ENCODE measurements around the gene BAZ2B. TPM values are rescaled to one million over a fixed set of nuclear protein-coding genes. Genes with fewer than 3 reads are reported as not detected.

The BAZ2B gene
- total and polyA plus RNA-seq, 10 donors: 5.6 to 158 (median 86.0) TPM

DNA sequence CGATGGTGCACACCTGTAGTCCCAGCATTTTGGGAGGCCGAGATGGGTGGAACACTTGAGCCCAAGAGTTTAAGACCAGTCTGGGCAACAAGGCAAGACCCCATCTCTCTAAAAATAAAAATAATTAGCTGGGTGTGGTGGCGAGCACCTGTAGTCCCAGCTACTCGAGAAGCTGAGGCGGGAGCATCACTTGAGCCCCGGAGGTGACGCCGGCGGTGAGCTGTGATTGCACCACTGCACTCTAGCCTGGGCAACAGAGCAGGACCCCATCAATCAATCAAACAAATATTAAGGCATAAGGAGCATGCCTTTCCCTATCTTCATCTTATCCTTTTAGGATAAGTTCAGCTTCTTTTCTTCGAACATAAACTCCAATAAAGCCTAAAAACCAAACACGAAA lies 330.9 kb downstream of the BAZ2B start:
- peak; percentile 79 for DNase-seq
- peak overlapping the region in 7 of 8 donors; percentile 74 to 96 (median 92) for H3K4me3 ChIP-seq
- no peaks in the 10 kb centered on the region for H3K27me3 ChIP-seq (replicated peaks in 1 of 7)
- no peak for TF ChIP-seq CTCF (IDR thresholded peaks at IDR 0.05 in 8 of 11, conservative IDR thresholded peaks at IDR 0.05 in 3 of 11)
- TF ChIP-seq POLR2A (IDR thresholded peaks at IDR 0.05): no peak
- no peak for TF ChIP-seq POLR2AphosphoS5 (IDR thresholded peaks at IDR 0.05)
- WGBS, 5 donors: 89 to 94% (median 92%) methylated on average over 11 of the region's 11 CpGs
- peaks cover 9 to 70% (median 42%) of the 10 kb centered on the region in 6 donors for H3K4me1 ChIP-seq
- peaks cover 0 to 22% (median 8%) of the 10 kb centered on the region in 6 donors for H3K36me3 ChIP-seq
- intact Hi-C loops (cut with DNase I; ENCODE audit: low total_unique reads): no loop called here
- no peaks in the 10 kb centered on the region for H3K9me3 ChIP-seq
- H3K27ac ChIP-seq: peak overlapping the region in 7 of 8 donors; percentile 74 to 94 (median 90)

- Histone ChIP-seq H3K27me3 (replicated peaks in 1 of 7) (no peaks in the 10 kb centered on the region), H3K4me1 (peaks cover 9 to 66% (median 41%) of the 10 kb centered on the region in 6 donors), H3K27ac (peak overlapping the region in 3 of 8 donors; percentile 2 to 61 (median 38)), H3K4me3 (no peak overlapping the region), H3K9me3 (no peaks in the 10 kb centered on the region), H3K36me3 (peaks cover 0 to 40% (median 12%) of the 10 kb centered on the region in 6 donors)
- WGBS, 5 donors: 76 to 83% (median 82%) methylated on average over 5 to 6 of the region's 6 CpGs
- no peak for TF ChIP-seq POLR2A (IDR thresholded peaks at IDR 0.05)
- TF ChIP-seq POLR2AphosphoS5 (IDR thresholded peaks at IDR 0.05): no peak
- TF ChIP-seq CTCF (IDR thresholded peaks at IDR 0.05 in 8 of 11, conservative IDR thresholded peaks at IDR 0.05 in 3 of 11): no peak
- no peak for DNase-seq
- intact Hi-C loops (cut with DNase I; ENCODE audit: low total_unique reads): no loop called here
Measured at GRCh38 chr2:159283529-159283928, 332.8 kb downstream of the BAZ2B start.

GRCh38 chr2:159281002-159281401 lies 335.3 kb downstream of the BAZ2B start:
- 94 to 99% (median 96%) methylated on average over 6 of the region's 6 CpGs for WGBS, 5 donors
- peaks cover 4 to 52% (median 32%) of the 10 kb centered on the region in 6 donors for H3K4me1 ChIP-seq
- no peak overlapping the region for H3K27ac ChIP-seq
- peaks cover 0 to 55% (median 12%) of the 10 kb centered on the region in 6 donors for H3K36me3 ChIP-seq
- intact Hi-C loops (cut with DNase I; ENCODE audit: low total_unique reads): no loop called here
- H3K4me3 ChIP-seq: no peak overlapping the region
- no peaks in the 10 kb centered on the region for H3K9me3 ChIP-seq
- no peak for TF ChIP-seq POLR2AphosphoS5 (IDR thresholded peaks at IDR 0.05)
- TF ChIP-seq POLR2A (IDR thresholded peaks at IDR 0.05): no peak
- TF ChIP-seq CTCF (IDR thresholded peaks at IDR 0.05 in 8 of 11, conservative IDR thresholded peaks at IDR 0.05 in 3 of 11): no peak
- no peaks in the 10 kb centered on the region for H3K27me3 ChIP-seq (replicated peaks in 1 of 7)
- DNase-seq: no peak

DNA sequence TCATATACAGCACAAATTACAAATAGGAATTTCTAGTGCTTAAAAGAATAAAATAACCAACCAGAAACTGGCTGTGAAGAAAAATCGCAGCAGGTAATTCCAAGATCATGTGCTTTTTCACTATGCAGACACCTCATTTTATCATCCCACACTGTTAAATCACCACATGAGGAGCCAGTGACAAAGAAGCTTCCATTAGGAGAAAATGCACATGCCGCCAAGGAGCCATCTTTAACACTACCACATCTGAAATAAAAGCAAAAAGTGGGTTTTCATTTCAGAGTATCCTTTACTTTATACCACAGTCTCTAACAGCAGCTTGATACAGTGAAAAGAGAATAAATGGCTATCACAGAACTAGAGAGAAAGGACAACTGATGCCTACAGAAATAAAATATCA lies 336.6 kb downstream of the BAZ2B start:
- no peaks in the 10 kb centered on the region for H3K9me3 ChIP-seq
- TF ChIP-seq POLR2AphosphoS5 (IDR thresholded peaks at IDR 0.05): no peak
- no peak for TF ChIP-seq CTCF (IDR thresholded peaks at IDR 0.05 in 8 of 11, conservative IDR thresholded peaks at IDR 0.05 in 3 of 11)
- no peak for TF ChIP-seq POLR2A (IDR thresholded peaks at IDR 0.05)
- 95 to 99% (median 98%) methylated on average over 2 of the region's 2 CpGs for WGBS, 5 donors
- H3K27me3 ChIP-seq (replicated peaks in 1 of 7): no peaks in the 10 kb centered on the region
- peaks cover 0 to 44% (median 22%) of the 10 kb centered on the region in 6 donors for H3K4me1 ChIP-seq
- intact Hi-C loops (cut with DNase I; ENCODE audit: low total_unique reads): no loop called here
- no peak overlapping the region for H3K4me3 ChIP-seq
- no peak for DNase-seq
- H3K36me3 ChIP-seq: peaks cover 0 to 65% (median 12%) of the 10 kb centered on the region in 6 donors
- no peak overlapping the region for H3K27ac ChIP-seq
